Testis (tissue), 3 donors: ENCODE measurements around the gene SSBP1. TPM values are rescaled to one million over a fixed set of nuclear protein-coding genes. Genes with fewer than 3 reads are reported as not detected.
A peak's percentile ranks its signal among the peaks of the same experiment; 100 is the strongest.

Source experiments
- DNase-seq: peaks from one replicate; pipeline ENCODE4 v3.0.0-alpha.2; 2019
- H3K27ac ChIP-seq, 2 donors: fragments of 200-600 bp; sonication (generic); one replicate each; pipeline ENCODE4 v1.5.1; 2019
- H3K27me3 ChIP-seq: fragments of 200-600 bp; sonication (generic); one replicate; pipeline ENCODE4 v1.5.1; 2019
- H3K36me3 ChIP-seq: fragments of 200-600 bp; sonication (generic); one replicate; pipeline ENCODE4 v1.5.1; 2017; ENCODE audit warnings: low read depth; ENCODE audit errors: missing control alignments
- H3K4me1 ChIP-seq: fragments of 200-600 bp; sonication (generic); one replicate; pipeline ENCODE4 v1.5.1; 2019
- H3K4me3 ChIP-seq, 2 donors: fragments of 200-600 bp; sonication (generic); one replicate each; pipeline ENCODE4 v1.5.1; 2017 to 2019
- H3K9me3 ChIP-seq: fragments of 200-600 bp; sonication (generic); one replicate; pipeline ENCODE4 v1.5.1; 2017
- CTCF ChIP-seq, 3 experiments: fragments of 450-650 bp in 2 of 3; fragments of 200-600 bp in 1 of 3; sonication (generic) in 1 of 3; IDR thresholded peaks; one replicate each; pipeline ENCODE4 v1.5.1; 2016 to 2019; ENCODE audit warnings: antibody characterized with exemption in 3 of 3, mild to moderate bottlenecking in 2 of 3, moderate library complexity in 1 of 3
- POLR2A ChIP-seq: fragments of 450-650 bp; IDR thresholded peaks from one replicate; pipeline ENCODE4 v1.6.1; 2017; ENCODE audit warnings: antibody characterized with exemption, mild to moderate bottlenecking, moderate library complexity
- WGBS, 2 donors: methylation state at CpG; one replicate each; pipeline ENCODE4 v1.1.5; 2018; 5-methylcytosine and 5-hydroxymethylcytosine counted together
- intact Hi-C: fragments of 100-400 bp; cut with DNase I; formaldehyde crosslinking; loops from one replicate; pipeline ENCODE4 v1.15.1; 2023; ENCODE audit warnings: low total_unique reads
- polyA plus RNA-seq: library from polyadenylated mRNA; stranded (reverse); fragments of 350-450 nt; fragmentation: Illumina TruSeq; extraction: RNeasy Lipid Tissue Mini Kit (QIAGEN cat#74804); gene quantifications from one replicate; pipeline ENCODE4 v1.2.3, GENCODE V29; 2014; ENCODE audit warnings: low read depth, low replicate concordance; ENCODE audit not compliant: insufficient read depth
- total RNA-seq, 2 donors: library from RNA; depleted of rRNA; stranded (reverse); fragments of >200 nt; gene quantifications; one replicate each; pipeline ENCODE4 v1.2.3, GENCODE V29; 2016

Gene SSBP1
- total and polyA plus RNA-seq, 3 donors from 2014 or later = 131 to 204 (median 148) TPM

- intact Hi-C loops = no loop called here
- H3K27ac ChIP-seq = no peak overlapping the region
- H3K9me3 ChIP-seq = no peaks in the 10 kb centered on the region
- H3K4me3 ChIP-seq = no peak overlapping the region
- DNase-seq = no peak
- TF ChIP-seq CTCF (IDR thresholded peaks at IDR 0.05) (no peak), POLR2A (no peak)
- H3K27me3 ChIP-seq = no peaks in the 10 kb centered on the region
- no peaks in the 10 kb centered on the region for H3K4me1 ChIP-seq
- 81 to 87% methylated on average over 17 to 23 of the region's 24 CpGs for WGBS, 2 donors
- no peaks in the 10 kb centered on the region for H3K36me3 ChIP-seq
These were observed 6.5 kb upstream of the SSBP1 start for GRCh38 chr7:141731476-141732149.

- Histone ChIP-seq H3K36me3 (no peaks in the 10 kb centered on the region), H3K4me1 (peaks cover 15% of the 10 kb centered on the region), H3K4me3 (peak overlapping the region; percentile 64 to 78), H3K27me3 (no peaks in the 10 kb centered on the region), H3K27ac (peak overlapping the region; percentile 66 to 88), H3K9me3 (no peaks in the 10 kb centered on the region)
- WGBS, 2 donors = 44 to 54% methylated on average over 11 of the region's 11 CpGs
- intact Hi-C loops = no loop called here
- no peak for TF ChIP-seq CTCF (IDR thresholded peaks at IDR 0.05)
- no peak for TF ChIP-seq POLR2A
- peak; percentile 23 for DNase-seq
These were observed 881 bp upstream of the SSBP1 start for GRCh38 chr7:141737118-141737835.

GRCh38 chr7:141738592-141739013 lies 445 bp downstream of the SSBP1 start:
- Histone ChIP-seq H3K4me1 (peaks cover 15% of the 10 kb centered on the region), H3K36me3 (no peaks in the 10 kb centered on the region), H3K9me3 (no peaks in the 10 kb centered on the region), H3K27me3 (no peaks in the 10 kb centered on the region), H3K27ac (peak overlapping the region; percentile 66 to 88), H3K4me3 (peak overlapping the region; percentile 64 to 78)
- no peak for DNase-seq
- TF ChIP-seq CTCF (IDR thresholded peaks at IDR 0.05) = no peak
- no peak for TF ChIP-seq POLR2A
- WGBS, 2 donors = 1 to 3% methylated on average over 6 of the region's 6 CpGs
- intact Hi-C loops = no loop called here

GRCh38 chr7:141739250-141739649 lies 1.1 kb downstream of the SSBP1 start:
- peak overlapping the region in 1 of 2 donors; percentile 78 for H3K4me3 ChIP-seq
- DNase-seq = no peak
- H3K27me3 ChIP-seq = no peaks in the 10 kb centered on the region
- H3K27ac ChIP-seq = no peak overlapping the region
- 55 to 58% methylated on average over 3 of the region's 3 CpGs for WGBS, 2 donors
- peaks cover 15% of the 10 kb centered on the region for H3K4me1 ChIP-seq
- intact Hi-C loops = no loop called here
- TF ChIP-seq CTCF (IDR thresholded peaks at IDR 0.05) (no peak), POLR2A (no peak)
- no peaks in the 10 kb centered on the region for H3K36me3 ChIP-seq
- H3K9me3 ChIP-seq = no peaks in the 10 kb centered on the region
